ENCODE measurements around the gene CCKAR.

- TF ChIP-seq, protein P1, sequence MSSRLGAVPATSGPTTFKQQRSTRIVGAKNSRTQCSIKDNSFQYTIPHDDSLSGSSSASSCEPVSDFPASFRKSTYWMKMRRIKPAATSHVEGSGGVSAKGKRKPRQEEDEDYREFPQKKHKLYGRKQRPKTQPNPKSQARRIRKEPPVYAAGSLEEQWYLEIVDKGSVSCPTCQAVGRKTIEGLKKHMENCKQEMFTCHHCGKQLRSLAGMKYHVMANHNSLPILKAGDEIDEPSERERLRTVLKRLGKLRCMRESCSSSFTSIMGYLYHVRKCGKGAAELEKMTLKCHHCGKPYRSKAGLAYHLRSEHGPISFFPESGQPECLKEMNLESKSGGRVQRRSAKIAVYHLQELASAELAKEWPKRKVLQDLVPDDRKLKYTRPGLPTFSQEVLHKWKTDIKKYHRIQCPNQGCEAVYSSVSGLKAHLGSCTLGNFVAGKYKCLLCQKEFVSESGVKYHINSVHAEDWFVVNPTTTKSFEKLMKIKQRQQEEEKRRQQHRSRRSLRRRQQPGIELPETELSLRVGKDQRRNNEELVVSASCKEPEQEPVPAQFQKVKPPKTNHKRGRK (CRISPR knock-in tag; IDR thresholded peaks at IDR 0.05; ENCODE audit: borderline replicate concordance) = no peak
- TF ChIP-seq TCF7 (CRISPR knock-in tag; IDR thresholded peaks at IDR 0.05; ENCODE audit: low read depth) = no peak
- TF ChIP-seq, protein P2, sequence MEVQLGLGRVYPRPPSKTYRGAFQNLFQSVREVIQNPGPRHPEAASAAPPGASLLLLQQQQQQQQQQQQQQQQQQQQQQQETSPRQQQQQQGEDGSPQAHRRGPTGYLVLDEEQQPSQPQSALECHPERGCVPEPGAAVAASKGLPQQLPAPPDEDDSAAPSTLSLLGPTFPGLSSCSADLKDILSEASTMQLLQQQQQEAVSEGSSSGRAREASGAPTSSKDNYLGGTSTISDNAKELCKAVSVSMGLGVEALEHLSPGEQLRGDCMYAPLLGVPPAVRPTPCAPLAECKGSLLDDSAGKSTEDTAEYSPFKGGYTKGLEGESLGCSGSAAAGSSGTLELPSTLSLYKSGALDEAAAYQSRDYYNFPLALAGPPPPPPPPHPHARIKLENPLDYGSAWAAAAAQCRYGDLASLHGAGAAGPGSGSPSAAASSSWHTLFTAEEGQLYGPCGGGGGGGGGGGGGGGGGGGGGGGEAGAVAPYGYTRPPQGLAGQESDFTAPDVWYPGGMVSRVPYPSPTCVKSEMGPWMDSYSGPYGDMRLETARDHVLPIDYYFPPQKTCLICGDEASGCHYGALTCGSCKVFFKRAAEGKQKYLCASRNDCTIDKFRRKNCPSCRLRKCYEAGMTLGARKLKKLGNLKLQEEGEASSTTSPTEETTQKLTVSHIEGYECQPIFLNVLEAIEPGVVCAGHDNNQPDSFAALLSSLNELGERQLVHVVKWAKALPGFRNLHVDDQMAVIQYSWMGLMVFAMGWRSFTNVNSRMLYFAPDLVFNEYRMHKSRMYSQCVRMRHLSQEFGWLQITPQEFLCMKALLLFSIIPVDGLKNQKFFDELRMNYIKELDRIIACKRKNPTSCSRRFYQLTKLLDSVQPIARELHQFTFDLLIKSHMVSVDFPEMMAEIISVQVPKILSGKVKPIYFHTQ (CRISPR knock-in tag; IDR thresholded peaks at IDR 0.05) = no peak
- no peak for TF ChIP-seq GABPB1 (CRISPR knock-in tag; IDR thresholded peaks at IDR 0.05)
Observed at GRCh38 chr4:26520728-26521450, 30.6 kb upstream of the CCKAR start.
